K562 (cell line): ENCODE data around the gene PNPLA2. TPM values are rescaled to one million over a fixed set of nuclear protein-coding genes. Genes with fewer than 3 reads are reported as not detected.

Experiments
- CHD7 ChIP-seq: fragments of 200-600 bp; sonication (generic); IDR thresholded peaks from one replicate; pipeline ENCODE4 v1.6.1; 2012; ENCODE audit warnings: mild to moderate bottlenecking, low read depth, low read length, inconsistent platforms
- CTCF ChIP-seq, 3 experiments: IDR thresholded peaks in 2 of 3; conservative IDR thresholded peaks in 1 of 3; 2 replicates each; pipeline ENCODE4 v1.5.1; 2011 to 2012; ENCODE audit warnings: low read length in 3 of 3, mild to moderate bottlenecking in 3 of 3, control low read depth in 2 of 3, improper control_type of control experiment in 1 of 3, inconsistent platforms in 1 of 3, low read depth in 1 of 3, mixed read lengths in 1 of 3, moderate library complexity in 1 of 3; ENCODE audit not compliant: insufficient read depth in 2 of 3
- DIDO1 ChIP-seq: fragments of 450-650 bp; IDR thresholded peaks from 2 replicates; pipeline ENCODE4 v1.6.1; 2016; ENCODE audit warnings: low read depth, missing biosample characterization, missing genetic modification characterization
- HIVEP1 ChIP-seq: fragments of 250-450 bp; sonication (Bioruptor Pico); IDR thresholded peaks from 2 replicates; pipeline ENCODE4 v1.4.0; 2020; ENCODE audit warnings: mild to moderate bottlenecking
- HNRNPL ChIP-seq: fragments of 200-400 bp; formaldehyde crosslinking; IDR thresholded peaks from 2 replicates; pipeline ENCODE4 v1.6.1; 2017; ENCODE audit warnings: low read depth, mild to moderate bottlenecking, low read length
- MEF2D ChIP-seq: conservative IDR thresholded peaks from 2 replicates; pipeline ENCODE4 v1.6.1; 2016; ENCODE audit warnings: low read depth, missing genetic modification characterization, missing compliant biosample characterization
- PTRF ChIP-seq: fragments of 450-650 bp; IDR thresholded peaks from 2 replicates; pipeline ENCODE4 v1.6.1; 2016; ENCODE audit warnings: mild to moderate bottlenecking, missing genetic modification characterization, missing compliant biosample characterization
- SUPT5H ChIP-seq: fragments of 450-650 bp; IDR thresholded peaks from 2 replicates; pipeline ENCODE4 v1.6.1; 2016
- TAL1 ChIP-seq: fragments of 450-650 bp; IDR thresholded peaks from 2 replicates; pipeline ENCODE4 v1.6.1; 2016; ENCODE audit warnings: mild to moderate bottlenecking
- ZFX ChIP-seq: sonication (generic); formaldehyde crosslinking; IDR thresholded peaks from 2 replicates; pipeline ENCODE4 v1.8.0; 2022; ENCODE audit warnings: mild to moderate bottlenecking, missing genetic modification reagents, moderate library complexity
- ZSCAN29 ChIP-seq: fragments of 450-650 bp; IDR thresholded peaks from 2 replicates; pipeline ENCODE4 v1.6.1; 2017
- polyA plus RNA-seq, 8 experiments: library from polyadenylated mRNA; depleted of rRNA in 4 of 8; stranded (reverse) in 5 of 8; unstranded in 3 of 8; fragments of >200 nt; fragmentation: Nextera tagmentation in 2 of 8; fragmentation: Illumina TruSeq in 1 of 8; extraction: Ambion mirVana in 2 of 8; extraction: Trizol in 1 of 8; gene quantifications; 2 replicates each; pipeline versions ENCODE4 v1.2.1 to v1.2.3, GENCODE V29; 2011 to 2014; ENCODE audit warnings: inconsistent platforms in 1 of 8, missing spikeins in 1 of 8
- total RNA-seq, 7 experiments: library from RNA; depleted of rRNA in 6 of 7; stranded (reverse); fragments of >200 nt in 6 of 7; fragmentation: Illumina TruSeq in 2 of 7; extraction: Trizol in 2 of 7; gene quantifications; 2 replicates each; pipeline versions ENCODE4 v1.2.1 to v1.2.3, GENCODE V29; 2011 to 2021; ENCODE audit warnings: low replicate concordance in 1 of 7

The PNPLA2 gene
- total and polyA plus RNA-seq, 9 of the 15 experiments (the other 6 are each of a cell fraction or from before 2014, with no cell fraction given) = 0.39 to 87.1 (median 8.4) TPM

GRCh38 chr11:839875-840617 is 21.3 kb downstream of the PNPLA2 start (continued):
- TF ChIP-seq SUPT5H = no peak; the same call in 1 of the 2 replicates
- TF ChIP-seq CTCF (IDR thresholded peaks at IDR 0.05 in 2 of 3, conservative IDR thresholded peaks at IDR 0.05 in 1 of 3; ENCODE audit: insufficient read depth in 2 of 3, low read depth in 1 of 3, low read length in 3 of 3) = peak; percentile 54 to 67 (median 56)
- TF ChIP-seq PTRF = no peak
- no peak for TF ChIP-seq HNRNPL
- no peak for TF ChIP-seq CHD7
- TF ChIP-seq HIVEP1 (CRISPR knock-in tag) = no peak
- no peak for TF ChIP-seq MEF2D (tag)
- TF ChIP-seq ZFX (CRISPR knock-in tag) = peak; percentile 31; the same call in 1 of the 2 replicates
- no peak for TF ChIP-seq ZSCAN29
- no peak for TF ChIP-seq TAL1
- TF ChIP-seq DIDO1 (tag) = no peak
